Astrocyte (in vitro differentiated cells and primary cell): ENCODE measurements around the gene CELF4. TPM values are rescaled to one million over a fixed set of nuclear protein-coding genes. Genes with fewer than 3 reads are reported as not detected.

Source experiments
- DNase-seq: peaks from one replicate; pipeline ENCODE4 v3.0.0-alpha.2; 2010; ENCODE audit warnings: low read depth
- FAIRE-seq: peaks from 2 replicates; lab custom pipeline; 2011; peaks lifted over from hg19 to GRCh38; lab: Jason Lieb, UNC
- H2AFZ ChIP-seq: 2 replicates; pipeline ENCODE4 v1.6.0; 2012; ENCODE audit warnings: low read depth, low read length, inconsistent platforms
- H3K27ac ChIP-seq: 2 replicates; pipeline ENCODE4 v1.5.1; 2011; ENCODE audit warnings: low read depth, low read length, inconsistent platforms
- H3K27me3 ChIP-seq: 2 replicates; pipeline ENCODE4 v1.6.0; 2011; ENCODE audit warnings: low read length, inconsistent platforms; ENCODE audit not compliant: insufficient read depth
- H3K36me3 ChIP-seq: 2 replicates; pipeline ENCODE4 v1.5.1; 2011; ENCODE audit warnings: low read length, inconsistent platforms; ENCODE audit not compliant: insufficient read depth
- H3K4me1 ChIP-seq: 2 replicates; pipeline ENCODE4 v1.5.1; 2011; ENCODE audit warnings: low read length, inconsistent platforms; ENCODE audit not compliant: insufficient read depth
- H3K4me2 ChIP-seq: 2 replicates; pipeline ENCODE4 v1.6.0; 2012; ENCODE audit warnings: low read length, inconsistent platforms
- H3K4me3 ChIP-seq: 2 replicates; pipeline ENCODE4 v1.5.1; 2011; ENCODE audit warnings: low read depth, mild to moderate bottlenecking, low read length, inconsistent platforms; ENCODE audit not compliant: insufficient read depth
- H3K79me2 ChIP-seq: 2 replicates; pipeline ENCODE4 v1.6.0; 2012; ENCODE audit warnings: mild to moderate bottlenecking, low read length, inconsistent platforms; ENCODE audit not compliant: insufficient read depth
- H3K9ac ChIP-seq: 2 replicates; pipeline ENCODE4 v1.6.0; 2012; ENCODE audit warnings: mild to moderate bottlenecking, low read length, inconsistent platforms
- H3K9me3 ChIP-seq: 2 replicates; pipeline ENCODE4 v1.5.1; 2012; ENCODE audit warnings: low read depth, mild to moderate bottlenecking, low read length, inconsistent platforms; ENCODE audit not compliant: insufficient read depth
- H4K20me1 ChIP-seq: 2 replicates; pipeline ENCODE4 v1.6.0; 2012; ENCODE audit warnings: low read length, inconsistent platforms; ENCODE audit not compliant: insufficient read depth
- H3K27ac Mint-ChIP-seq: one replicate; pipeline ENCODE4 v1.8.0; 2021; ENCODE audit warnings: mild to moderate bottlenecking, mixed read lengths; ENCODE audit not compliant: unreplicated experiment
- H3K27me3 Mint-ChIP-seq: one replicate; pipeline ENCODE4 v1.8.0; 2021; ENCODE audit warnings: low read depth, mixed read lengths; ENCODE audit not compliant: unreplicated experiment
- H3K36me3 Mint-ChIP-seq: one replicate; pipeline ENCODE4 v1.8.0; 2021; ENCODE audit warnings: low read depth, mixed read lengths; ENCODE audit not compliant: unreplicated experiment
- H3K4me1 Mint-ChIP-seq: one replicate; pipeline ENCODE4 v1.8.0; 2021; ENCODE audit warnings: low read depth, mixed read lengths; ENCODE audit not compliant: unreplicated experiment
- H3K4me3 Mint-ChIP-seq: one replicate; pipeline ENCODE4 v1.8.0; 2021; ENCODE audit warnings: mild to moderate bottlenecking, moderate library complexity, mixed read lengths; ENCODE audit not compliant: unreplicated experiment
- H3K9me3 Mint-ChIP-seq: one replicate; pipeline ENCODE4 v1.8.0; 2021; ENCODE audit warnings: mild to moderate bottlenecking, mixed read lengths; ENCODE audit not compliant: unreplicated experiment
- EZH2 ChIP-seq: IDR thresholded peaks from 2 replicates; pipeline ENCODE4 v1.6.1; 2012; ENCODE audit warnings: mild to moderate bottlenecking, low read length, inconsistent platforms; ENCODE audit not compliant: insufficient read depth
- total RNA-seq: library from RNA; stranded (reverse); gene quantifications from 2 replicates; pipeline ENCODE4 v1.2.1, GENCODE V29; 2021
- TF ChIP-seq, protein P1 (sequence below): IDR thresholded peaks from 2 replicates; pipeline ENCODE4 v1.5.1; 2011; ENCODE audit warnings: low read depth, mild to moderate bottlenecking, inconsistent platforms, low read length, moderate library complexity; ENCODE audit not compliant: insufficient read depth

The CELF4 gene
- total RNA-seq, 1 donor from 2014 or later, result 0.16 TPM

- no peaks in the 10 kb centered on the region for H3K4me1 ChIP-seq
- H3K79me2 ChIP-seq, result no peaks in the 10 kb centered on the region
- H4K20me1 ChIP-seq, result no peaks in the 10 kb centered on the region
- no peaks in the 10 kb centered on the region for H3K36me3 Mint-ChIP-seq
- TF ChIP-seq, protein P1, sequence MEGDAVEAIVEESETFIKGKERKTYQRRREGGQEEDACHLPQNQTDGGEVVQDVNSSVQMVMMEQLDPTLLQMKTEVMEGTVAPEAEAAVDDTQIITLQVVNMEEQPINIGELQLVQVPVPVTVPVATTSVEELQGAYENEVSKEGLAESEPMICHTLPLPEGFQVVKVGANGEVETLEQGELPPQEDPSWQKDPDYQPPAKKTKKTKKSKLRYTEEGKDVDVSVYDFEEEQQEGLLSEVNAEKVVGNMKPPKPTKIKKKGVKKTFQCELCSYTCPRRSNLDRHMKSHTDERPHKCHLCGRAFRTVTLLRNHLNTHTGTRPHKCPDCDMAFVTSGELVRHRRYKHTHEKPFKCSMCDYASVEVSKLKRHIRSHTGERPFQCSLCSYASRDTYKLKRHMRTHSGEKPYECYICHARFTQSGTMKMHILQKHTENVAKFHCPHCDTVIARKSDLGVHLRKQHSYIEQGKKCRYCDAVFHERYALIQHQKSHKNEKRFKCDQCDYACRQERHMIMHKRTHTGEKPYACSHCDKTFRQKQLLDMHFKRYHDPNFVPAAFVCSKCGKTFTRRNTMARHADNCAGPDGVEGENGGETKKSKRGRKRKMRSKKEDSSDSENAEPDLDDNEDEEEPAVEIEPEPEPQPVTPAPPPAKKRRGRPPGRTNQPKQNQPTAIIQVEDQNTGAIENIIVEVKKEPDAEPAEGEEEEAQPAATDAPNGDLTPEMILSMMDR, result no peak
- TF ChIP-seq EZH2, result no peak
- no peak overlapping the region for H3K27ac Mint-ChIP-seq
- H3K4me1 Mint-ChIP-seq, result no peaks in the 10 kb centered on the region
- H3K27me3 Mint-ChIP-seq, result peaks cover 72% of the 10 kb centered on the region
- H3K4me2 ChIP-seq, result no peak overlapping the region
- no peak overlapping the region for H3K9ac ChIP-seq
- no peaks in the 10 kb centered on the region for H3K36me3 ChIP-seq
- H3K4me3 Mint-ChIP-seq, result no peak overlapping the region
- FAIRE-seq (no peak), DNase-seq (peak; percentile 6)
- peaks cover 1% of the 10 kb centered on the region for H3K9me3 Mint-ChIP-seq
- H3K9me3 ChIP-seq, result no peaks in the 10 kb centered on the region
- no peak overlapping the region for H3K4me3 ChIP-seq
- no peak overlapping the region for H2AFZ ChIP-seq
- peaks cover 19% of the 10 kb centered on the region for H3K27me3 ChIP-seq
- no peak overlapping the region for H3K27ac ChIP-seq
Observed at GRCh38 chr18:37483221-37483971, 82.2 kb downstream of the CELF4 start.

- FAIRE-seq (no peak), DNase-seq (no peak)
- Histone ChIP-seq H3K4me2 (no peak overlapping the region), H3K9ac (no peak overlapping the region), H4K20me1 (no peaks in the 10 kb centered on the region), H3K36me3 (no peaks in the 10 kb centered on the region), H3K4me1 (no peaks in the 10 kb centered on the region), H3K27me3 (peaks cover 19% of the 10 kb centered on the region), H3K27ac (no peak overlapping the region), H3K79me2 (no peaks in the 10 kb centered on the region), H3K4me3 (no peak overlapping the region), H3K9me3 (no peaks in the 10 kb centered on the region), H2AFZ (no peak overlapping the region)
- Mint-ChIP-seq H3K4me1 (no peaks in the 10 kb centered on the region), H3K27me3 (peaks cover 72% of the 10 kb centered on the region), H3K27ac (no peak overlapping the region), H3K4me3 (no peak overlapping the region), H3K36me3 (no peaks in the 10 kb centered on the region), H3K9me3 (peaks cover 3% of the 10 kb centered on the region)
- TF ChIP-seq, protein P1, result no peak
- no peak for TF ChIP-seq EZH2
Observed at GRCh38 chr18:37482433-37482832, 83.2 kb downstream of the CELF4 start.

- H3K36me3 Mint-ChIP-seq, result no peaks in the 10 kb centered on the region
- H3K27me3 ChIP-seq, result peaks cover 16% of the 10 kb centered on the region
- H3K79me2 ChIP-seq, result no peaks in the 10 kb centered on the region
- no peaks in the 10 kb centered on the region for H3K36me3 ChIP-seq
- H3K4me1 ChIP-seq, result no peaks in the 10 kb centered on the region
- no peaks in the 10 kb centered on the region for H3K4me1 Mint-ChIP-seq
- H3K27ac ChIP-seq, result no peak overlapping the region
- no peaks in the 10 kb centered on the region for H4K20me1 ChIP-seq
- H3K9me3 Mint-ChIP-seq, result peaks cover 3% of the 10 kb centered on the region
- no peak overlapping the region for H3K9ac ChIP-seq
- no peak overlapping the region for H2AFZ ChIP-seq
- no peak overlapping the region for H3K4me2 ChIP-seq
- TF ChIP-seq EZH2, result no peak
- TF ChIP-seq, protein P1, result no peak
- no peak for FAIRE-seq
- H3K4me3 ChIP-seq, result no peak overlapping the region
- no peaks in the 10 kb centered on the region for H3K9me3 ChIP-seq
- no peak for DNase-seq
- H3K27ac Mint-ChIP-seq, result no peak overlapping the region
- H3K27me3 Mint-ChIP-seq, result peaks cover 72% of the 10 kb centered on the region
- H3K4me3 Mint-ChIP-seq, result no peak overlapping the region
Observed at GRCh38 chr18:37482002-37482401, 83.6 kb downstream of the CELF4 start.
